ENCODE results near the gene PCNX2. TPM values are rescaled to one million over a fixed set of nuclear protein-coding genes. Genes with fewer than 3 reads are reported as not detected.

The PCNX2 gene
- total and polyA plus RNA-seq, 2 donors (not counting 3 experiments of a cell fraction or from before 2014, with no cell fraction given): 6.6 to 11.0 TPM

GRCh38 chr1:232995189-232995588, 300.3 kb downstream of the PCNX2 start:
- H3K4me1 ChIP-seq (ENCODE audit: control insufficient read depth, extremely low read depth, insufficient read depth, low read length): no peaks in the 10 kb centered on the region
- H3K27me3 ChIP-seq (ENCODE audit: control insufficient read depth in 2 of 2, insufficient read depth in 2 of 2, low read length in 2 of 2): no peaks in the 10 kb centered on the region
- no peaks in the 10 kb centered on the region for H3K36me3 ChIP-seq (ENCODE audit: control insufficient read depth in 2 of 2, extremely low read depth in 1 of 2, insufficient read depth in 2 of 2, low read length in 2 of 2)
- ChIA-PET CTCF (interaction anchor here (0.9 kb wide), 1 partner anchor 10 kb away, joined by 3 read pairs; no protein-coding TSS in a partner anchor), POLR2A (no interaction called here)
- no peak for FAIRE-seq
- H3K27ac ChIP-seq (ENCODE audit: insufficient read depth, low read depth, low read length): no peak overlapping the region
- no peak for DNase-seq (ENCODE audit: low read depth, low spot score)
- no peaks in the 10 kb centered on the region for H3K9me3 ChIP-seq (replicated peaks; ENCODE audit: control insufficient read depth, insufficient read depth, low read length)
- H3K79me2 ChIP-seq (ENCODE audit: control insufficient read depth, insufficient read depth, low read length): no peaks in the 10 kb centered on the region
- H3K4me2 ChIP-seq (ENCODE audit: insufficient read depth, low read length): no peak overlapping the region
- intact Hi-C loops (cut with micrococcal nuclease) (no loop called here), dilution Hi-C loops (cut with MboI; ENCODE audit: extremely low pct_ligation_motif_present, low sequenced_read_pairs) (no loop called here)
- H3K4me3 ChIP-seq (replicated peaks in 1 of 3; ENCODE audit: insufficient read depth in 1 of 3, low read depth in 1 of 3, low read length in 3 of 3): no peak overlapping the region
- no peak overlapping the region for H3K9ac ChIP-seq (replicated peaks; ENCODE audit: extremely low read depth, insufficient read depth, low read length)
- H3K9me1 ChIP-seq (replicated peaks; ENCODE audit: control insufficient read depth, extremely low read depth, insufficient read depth, low read length): no peaks in the 10 kb centered on the region
- no peak overlapping the region for H2AFZ ChIP-seq (ENCODE audit: low read depth, low read length)
- TF ChIP-seq FOS (IDR thresholded peaks at IDR 0.05; ENCODE audit: borderline replicate concordance, insufficient read depth, low read length): no peak
- TF ChIP-seq, protein P1, sequence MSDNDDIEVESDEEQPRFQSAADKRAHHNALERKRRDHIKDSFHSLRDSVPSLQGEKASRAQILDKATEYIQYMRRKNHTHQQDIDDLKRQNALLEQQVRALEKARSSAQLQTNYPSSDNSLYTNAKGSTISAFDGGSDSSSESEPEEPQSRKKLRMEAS (IDR thresholded peaks at IDR 0.05; ENCODE audit: insufficient read depth, insufficient read length): no peak
- TF ChIP-seq EZH2 (IDR thresholded peaks at IDR 0.05; ENCODE audit: borderline replicate concordance, low read depth, low read length, severe bottlenecking): no peak
- TF ChIP-seq GATA2 (IDR thresholded peaks at IDR 0.05; ENCODE audit: insufficient read depth, insufficient read length, low read depth, low read length): no peak
- TF ChIP-seq JUN (IDR thresholded peaks at IDR 0.05; ENCODE audit: borderline replicate concordance, insufficient read depth, insufficient read length, low read depth): no peak
- no peak for TF ChIP-seq POLR2AphosphoS5 (IDR thresholded peaks at IDR 0.05; ENCODE audit: insufficient read depth, low read depth, low read length)
- no peak for TF ChIP-seq CTCF (IDR thresholded peaks at IDR 0.05; ENCODE audit: extremely low read depth in 1 of 2, insufficient read depth in 1 of 2, low read depth in 1 of 2, low read length in 2 of 2)
- H4K20me1 ChIP-seq (replicated peaks; ENCODE audit: control insufficient read depth, extremely low read depth, insufficient read depth, low read length): no peaks in the 10 kb centered on the region
- BruUV-seq (replicated peaks): no TSS peak
